ENCODE measurements around the gene ZBTB20.
"Not testable (repeated sequence)": the region's sequence is repeated elsewhere in the genome, so short reads cannot be mapped to it uniquely, and the experiment has no call there.

ZBTB20 gene

DNA sequence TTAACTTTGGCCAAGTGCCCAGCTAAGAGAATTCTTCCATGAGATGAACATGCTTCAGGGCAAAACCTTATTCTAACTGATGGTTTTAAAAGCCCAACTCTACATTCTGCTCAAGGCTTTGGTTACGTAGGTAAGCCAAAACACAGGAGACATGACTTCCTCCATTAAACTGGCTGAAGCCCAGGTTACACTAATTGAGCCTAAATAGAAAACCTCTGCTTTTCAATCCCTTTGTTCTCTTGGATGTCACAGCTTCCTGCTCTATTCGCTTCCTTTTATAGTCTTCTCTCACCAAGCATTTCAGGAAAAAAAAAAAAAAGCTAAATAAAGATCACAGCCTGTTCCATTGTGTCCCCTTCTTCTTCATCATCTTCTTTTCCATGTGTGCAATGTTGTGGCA lies 432.9 kb downstream of the ZBTB20 start:
- no peak for DNase-seq (ENCODE audit: low read depth)

DNA sequence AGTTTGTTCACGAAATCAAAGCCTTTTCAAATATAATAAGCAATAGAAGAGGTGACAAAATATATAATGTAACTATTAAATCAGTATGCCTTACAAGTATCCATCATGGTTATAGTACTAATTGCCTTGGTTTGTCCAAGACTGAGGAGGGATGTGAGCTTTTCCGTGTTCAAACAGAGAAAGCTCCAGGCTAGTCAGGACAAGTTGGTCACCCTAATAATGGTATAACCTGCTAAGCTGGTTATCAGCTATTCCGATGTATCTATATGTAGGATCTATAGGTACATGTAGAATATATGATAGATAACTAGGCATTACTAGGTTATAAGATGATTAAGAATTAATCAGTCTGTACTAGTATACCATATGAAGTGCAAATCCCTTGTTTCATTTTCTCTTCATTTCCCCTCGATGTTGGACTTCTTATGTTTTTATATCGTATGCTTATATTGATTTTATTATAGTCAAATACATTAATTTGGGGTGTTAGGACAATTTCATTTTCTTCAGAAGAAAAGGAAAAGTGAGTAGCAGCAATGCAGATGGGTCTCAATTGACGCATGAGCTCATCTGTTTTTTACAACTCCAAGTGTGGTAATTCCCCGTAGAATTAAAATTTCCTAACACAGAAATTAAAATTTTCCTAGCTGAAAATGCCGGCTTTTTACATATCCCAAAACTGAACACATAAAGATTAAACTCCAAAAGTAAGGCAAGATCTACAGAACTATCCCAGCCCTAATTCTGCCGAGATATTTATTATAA lies 434.2 kb downstream of the ZBTB20 start:
- DNase-seq (ENCODE audit: low read depth): no peak

DNA sequence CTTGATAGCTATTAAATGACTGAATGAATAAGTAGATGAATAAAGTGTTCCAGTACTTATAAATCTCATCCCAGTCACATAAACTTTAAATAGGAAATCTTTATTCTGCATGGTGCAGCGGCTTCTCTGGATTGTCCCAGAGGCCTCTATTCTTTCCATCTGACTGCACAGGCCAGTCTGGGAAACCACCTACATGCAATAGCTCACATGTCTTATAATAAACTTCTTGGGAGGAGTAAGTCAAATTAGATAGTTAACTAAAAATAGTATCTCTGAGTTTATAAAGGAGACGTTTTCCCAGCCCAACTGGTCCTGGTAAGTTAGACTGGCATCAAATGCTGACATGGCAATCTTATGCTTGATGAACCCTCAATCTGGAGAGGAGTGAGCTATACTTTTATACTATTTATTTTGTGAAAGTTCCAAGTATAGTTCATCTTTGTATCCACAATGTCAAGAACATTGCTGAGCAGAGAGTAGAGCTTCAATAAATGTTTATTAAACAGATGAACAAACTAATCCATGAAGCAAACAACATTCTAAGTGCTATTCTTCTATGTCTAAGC lies 435.7 kb downstream of the ZBTB20 start:
- no peak for DNase-seq (ENCODE audit: low read depth)

DNA sequence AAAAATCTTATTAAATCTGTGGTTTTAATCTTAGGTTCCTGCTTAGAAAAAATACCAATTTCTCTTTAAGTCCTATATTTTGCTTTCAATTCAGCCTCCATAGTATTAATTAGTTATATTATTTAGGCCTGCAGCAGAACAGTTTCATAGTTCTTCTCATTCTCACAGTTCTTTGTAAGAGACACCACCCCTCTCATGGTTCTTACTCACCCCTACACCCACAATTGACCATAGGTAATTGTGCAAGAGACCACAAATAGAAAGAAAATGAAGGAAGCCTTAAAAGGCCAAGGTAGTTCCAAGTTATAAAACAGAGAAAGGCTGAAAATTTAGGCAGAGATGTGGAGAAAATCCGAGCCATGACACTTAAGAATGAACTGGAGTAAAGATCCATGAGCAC lies 438.0 kb downstream of the ZBTB20 start:
- DNase-seq (ENCODE audit: low read depth): peak; percentile 46

DNA sequence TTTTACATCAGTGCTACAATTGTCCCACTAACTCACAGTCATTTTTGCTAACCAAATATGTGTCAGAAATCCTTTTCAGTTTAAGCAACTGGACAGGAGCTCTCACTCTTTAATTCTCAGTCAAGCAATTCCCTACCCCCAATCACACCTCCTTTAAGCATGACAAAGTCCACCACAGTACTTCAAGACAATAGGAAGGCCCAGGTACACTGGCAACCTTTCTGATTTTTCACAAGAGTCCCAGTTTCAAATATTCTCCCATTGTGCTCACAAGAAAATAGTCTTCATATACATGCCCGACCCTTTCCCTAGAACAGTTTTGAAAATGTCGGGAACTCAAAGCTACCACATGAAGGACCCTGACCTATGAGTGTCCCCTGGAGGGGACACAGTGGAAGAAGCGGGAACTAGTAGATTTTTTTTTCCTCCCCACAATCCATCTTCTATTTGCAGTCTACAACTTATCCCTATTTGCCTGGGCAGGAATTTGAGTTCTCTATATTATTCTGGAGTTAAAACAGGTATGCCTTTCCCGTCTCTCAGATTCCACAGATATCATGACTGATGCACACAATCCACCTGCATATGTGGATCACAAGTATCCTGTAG lies 439.7 kb downstream of the ZBTB20 start:
- no peak for DNase-seq (ENCODE audit: low read depth)

DNA sequence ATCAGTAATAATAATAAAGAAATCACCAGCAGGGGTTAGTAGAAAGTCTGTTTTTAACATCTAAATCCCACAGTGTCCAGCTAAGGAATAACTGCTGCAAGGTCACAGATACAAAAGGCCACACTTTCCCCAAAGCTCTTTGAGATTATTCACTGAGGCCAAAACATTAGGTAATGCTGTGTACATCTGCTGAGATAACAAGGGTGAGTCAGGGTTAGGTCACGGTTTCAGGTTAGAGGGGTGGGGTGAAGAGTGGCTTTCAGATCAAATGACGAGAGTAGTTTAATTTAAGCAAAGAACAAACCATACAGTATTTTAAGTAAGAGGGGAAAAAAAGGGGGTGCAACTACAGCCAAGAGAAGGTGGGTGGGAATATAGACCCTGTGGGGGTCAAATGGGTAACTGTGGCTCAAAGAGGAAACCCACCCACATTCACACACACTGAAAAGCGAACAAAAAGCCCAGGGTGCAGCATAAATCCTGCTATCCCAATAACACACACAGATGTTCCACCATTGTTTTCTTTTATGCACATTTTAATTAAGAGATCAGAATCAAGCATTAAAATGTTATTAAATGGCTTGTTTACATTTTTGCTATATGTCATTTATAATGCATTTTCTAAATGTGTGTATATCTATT lies 440.4 kb downstream of the ZBTB20 start:
- DNase-seq (ENCODE audit: low read depth): peak; percentile 48

DNA sequence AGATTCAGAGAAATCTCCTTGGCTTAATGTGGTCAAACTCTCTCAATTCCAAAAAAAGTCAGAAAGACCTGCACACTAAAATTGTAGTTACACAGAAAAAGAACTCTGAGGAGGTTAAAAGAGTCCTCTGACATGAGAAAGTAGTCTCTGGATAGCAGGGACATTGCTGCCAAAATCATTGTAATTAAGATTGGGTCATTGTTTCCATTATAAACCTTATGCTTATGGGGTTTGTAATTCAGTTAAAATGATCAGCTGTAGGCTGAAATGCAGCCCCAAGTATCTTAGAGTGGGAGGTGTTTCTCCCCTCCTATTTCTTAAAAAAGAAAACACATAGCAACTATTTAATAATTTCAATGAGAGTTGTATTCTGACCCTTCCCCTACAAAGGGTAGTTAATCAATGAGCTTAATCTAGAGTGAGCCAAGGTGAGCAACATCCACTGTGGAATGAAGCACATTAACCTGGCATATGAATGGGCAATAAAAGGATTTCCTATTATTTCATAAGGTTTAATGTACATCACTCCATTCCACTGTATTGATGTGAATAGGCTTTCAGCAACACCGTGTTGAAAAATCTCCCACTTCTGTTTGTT lies 446.4 kb downstream of the ZBTB20 start:
- DNase-seq (ENCODE audit: low read depth): no peak

DNA sequence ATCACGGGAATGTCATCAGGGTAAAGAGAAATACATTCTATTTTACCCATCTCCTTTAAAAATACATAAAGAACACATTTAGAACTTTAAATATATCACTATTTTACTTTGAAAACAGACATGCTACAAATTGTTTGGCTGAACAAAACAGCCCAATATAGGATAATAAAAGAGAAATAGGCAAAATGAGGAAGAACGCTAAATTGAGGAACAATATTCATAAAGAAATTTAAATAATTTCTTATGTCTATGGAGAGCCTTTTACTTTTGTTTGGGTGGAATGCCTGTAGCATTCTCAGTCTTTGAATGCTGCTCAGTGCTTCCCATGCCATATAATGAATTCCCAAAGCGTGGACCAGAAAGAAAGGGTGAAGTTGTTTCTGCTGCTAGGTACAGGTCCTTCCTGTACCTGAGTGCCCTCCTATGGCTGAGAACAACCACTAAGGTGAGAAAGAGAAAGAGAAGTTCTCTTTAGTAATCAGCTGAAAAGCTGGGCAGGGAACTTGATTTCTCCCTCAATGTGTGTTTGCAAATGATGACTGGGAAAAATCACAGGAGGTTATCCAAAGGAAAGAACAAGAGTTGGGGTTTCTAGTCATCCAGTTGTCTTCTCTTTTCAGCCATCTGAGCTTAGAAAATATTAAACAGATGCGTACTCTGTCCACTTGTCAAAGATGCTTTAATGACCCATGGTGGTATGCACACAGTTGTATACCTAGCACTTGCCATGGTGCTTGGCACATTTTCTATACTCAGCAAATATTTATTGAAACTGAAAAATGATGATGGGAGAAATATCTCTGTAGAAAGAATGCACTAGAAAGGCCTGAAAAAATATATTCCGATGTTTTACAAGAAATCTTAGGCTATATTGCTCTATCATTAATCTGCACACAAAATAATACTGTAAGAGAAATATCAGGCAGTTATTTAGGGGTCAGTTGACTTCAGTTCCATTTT lies 448.7 kb downstream of the ZBTB20 start:
- no peak for DNase-seq (ENCODE audit: low read depth)

DNA sequence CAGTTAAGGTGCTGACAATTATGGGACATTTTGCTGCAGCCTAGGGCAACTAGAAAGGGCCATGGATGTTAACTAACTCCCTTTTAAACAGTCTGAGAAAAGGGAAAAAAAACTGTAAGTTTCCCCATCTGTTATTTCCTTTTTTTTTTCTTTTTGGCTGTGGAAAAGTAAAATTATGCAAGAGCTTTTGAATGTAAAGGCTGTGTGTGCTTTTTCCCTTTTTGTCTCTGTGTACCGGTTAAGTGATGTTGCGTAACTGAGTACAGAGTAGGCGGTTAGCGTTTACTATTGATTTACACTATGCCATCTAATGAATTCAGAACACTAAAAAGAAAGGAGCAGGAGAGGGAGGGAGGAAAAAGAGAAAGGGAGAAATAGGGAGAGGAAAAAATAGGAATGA lies 449.7 kb downstream of the ZBTB20 start:
- DNase-seq (ENCODE audit: low read depth): no peak

DNA sequence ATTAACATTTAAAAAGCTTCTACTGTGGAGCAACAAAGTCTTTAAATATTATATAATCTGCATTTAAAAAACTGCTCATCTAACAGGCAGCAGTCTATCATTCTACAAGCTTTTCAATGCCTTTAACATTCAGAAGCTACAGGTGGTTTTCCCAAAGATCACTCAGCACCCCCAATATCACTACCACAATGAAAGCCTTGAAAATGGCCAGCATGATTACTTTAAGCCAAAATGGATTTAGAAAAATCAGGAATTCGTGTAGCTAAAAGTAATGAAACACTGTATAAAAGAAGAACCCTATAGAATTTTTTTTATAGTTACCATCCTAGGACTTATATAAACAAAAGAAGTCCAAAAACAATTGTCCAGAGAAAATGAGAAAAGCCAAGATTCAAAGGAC lies 452.8 kb downstream of the ZBTB20 start:
- DNase-seq (ENCODE audit: low read depth): no peak

DNA sequence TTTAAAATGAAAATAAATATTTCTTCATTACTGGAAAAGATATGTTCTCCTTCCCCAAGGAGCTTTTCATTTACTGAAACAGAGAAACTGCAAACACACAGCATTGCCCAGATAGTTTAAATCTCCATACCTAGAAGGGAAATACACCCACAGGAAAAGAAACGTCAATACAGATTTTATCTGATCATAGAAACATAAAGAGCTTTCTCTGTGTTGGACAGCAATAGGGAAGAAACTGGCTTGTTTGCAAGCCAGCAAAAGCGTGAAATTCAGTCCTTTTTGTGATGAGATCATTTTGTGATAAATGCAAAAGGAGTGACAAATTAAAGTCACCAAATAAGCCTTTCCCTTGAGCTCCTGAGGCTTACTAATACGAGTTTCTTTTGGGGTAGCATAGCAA lies 455.2 kb downstream of the ZBTB20 start:
- no peak for DNase-seq (ENCODE audit: low read depth)

DNA sequence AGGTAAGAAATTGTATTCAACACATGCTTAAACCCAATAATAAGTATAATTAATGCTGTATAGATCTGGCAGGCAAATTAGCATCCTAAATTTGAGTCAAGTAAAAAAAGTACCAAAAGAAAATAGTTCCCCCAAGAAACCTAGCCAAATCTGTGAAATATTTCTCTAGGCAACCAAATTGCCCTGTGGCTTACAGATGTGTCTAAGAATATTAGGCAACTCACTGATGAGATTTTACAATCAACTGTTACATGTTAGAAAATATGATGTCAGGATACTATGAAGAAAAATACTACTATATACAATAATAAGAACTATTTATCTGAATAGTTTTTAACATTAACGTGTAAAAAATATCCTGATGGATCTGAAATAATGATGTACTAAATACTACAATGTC lies 456.2 kb downstream of the ZBTB20 start:
- DNase-seq (ENCODE audit: low read depth): no peak

DNA sequence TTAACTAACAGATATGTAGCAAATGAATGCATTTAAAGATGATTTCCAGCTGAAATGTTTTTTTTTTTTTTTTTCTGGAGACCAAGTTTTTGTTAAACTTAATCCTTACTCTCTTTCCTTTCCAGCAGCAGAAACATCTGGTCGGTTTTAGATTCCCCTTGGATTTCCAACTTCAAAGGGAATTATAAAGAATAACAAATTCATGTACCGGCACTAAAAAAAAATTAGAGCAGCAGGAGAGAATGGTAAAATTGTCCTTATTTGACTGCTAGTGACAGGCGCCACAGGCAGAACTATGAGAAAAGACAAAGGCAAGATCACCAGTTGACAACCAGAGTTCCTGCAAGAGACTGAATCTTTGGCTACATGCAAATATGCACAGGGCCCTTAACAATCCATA lies 459.9 kb downstream of the ZBTB20 start:
- no peak for DNase-seq (ENCODE audit: low read depth)

DNA sequence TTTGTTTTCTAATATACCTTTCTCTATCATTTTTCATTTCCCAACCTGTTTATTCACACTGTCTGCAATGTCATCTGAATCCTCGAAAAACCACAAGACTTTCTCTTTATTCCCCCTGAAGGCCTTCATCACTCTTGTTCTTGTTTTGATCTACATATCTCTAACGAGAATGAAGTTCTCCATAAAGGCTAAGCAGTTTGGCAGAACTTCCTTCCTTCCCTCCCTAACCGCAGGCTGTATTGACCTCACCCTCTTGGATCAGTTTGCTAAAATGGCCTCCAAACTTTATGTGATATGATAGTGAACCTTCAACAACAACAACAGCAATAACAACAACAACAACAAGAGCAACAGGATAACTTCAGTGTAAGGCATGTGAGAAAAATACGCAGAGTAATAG lies 460.5 kb downstream of the ZBTB20 start:
- DNase-seq (ENCODE audit: low read depth): no peak

DNA sequence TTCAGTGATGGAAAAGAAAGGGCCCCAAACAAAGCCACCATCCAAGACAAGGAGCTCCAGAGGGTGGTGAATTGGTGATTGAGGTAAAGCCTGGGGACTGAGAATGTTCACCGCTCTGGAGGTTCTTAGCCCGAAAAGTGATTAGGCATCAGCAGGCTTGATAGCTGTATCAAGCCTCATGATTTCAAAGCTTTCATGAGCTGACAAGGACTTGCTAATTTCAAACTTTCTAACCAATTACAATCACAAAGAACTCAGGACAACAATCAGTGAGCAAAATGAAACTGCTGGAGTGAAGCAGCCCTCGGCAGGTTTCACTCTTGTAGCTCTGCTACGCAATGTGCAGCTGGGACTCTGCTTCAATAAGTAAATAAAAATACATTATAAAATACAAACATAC lies 461.9 kb downstream of the ZBTB20 start:
- DNase-seq (ENCODE audit: low read depth): no peak

DNA sequence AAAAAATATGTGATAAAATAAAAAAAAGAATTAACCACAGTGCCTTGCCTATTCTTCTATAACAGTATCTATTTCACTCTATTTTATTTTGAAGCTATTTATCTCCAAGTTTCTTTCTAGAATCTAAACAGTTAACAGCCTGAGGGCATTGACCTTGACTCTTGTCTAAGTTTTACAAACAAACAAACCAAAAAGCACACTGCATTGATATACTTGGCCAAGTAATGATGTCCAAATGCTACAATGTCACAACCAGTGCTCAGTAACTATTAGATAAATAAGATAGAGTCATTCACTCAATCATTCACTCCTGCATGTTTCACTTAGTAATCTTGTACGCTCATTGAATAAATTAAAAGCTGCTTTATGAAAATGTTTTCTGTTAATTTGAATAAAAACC lies 466.8 kb downstream of the ZBTB20 start:
- DNase-seq (ENCODE audit: low read depth): no peak

DNA sequence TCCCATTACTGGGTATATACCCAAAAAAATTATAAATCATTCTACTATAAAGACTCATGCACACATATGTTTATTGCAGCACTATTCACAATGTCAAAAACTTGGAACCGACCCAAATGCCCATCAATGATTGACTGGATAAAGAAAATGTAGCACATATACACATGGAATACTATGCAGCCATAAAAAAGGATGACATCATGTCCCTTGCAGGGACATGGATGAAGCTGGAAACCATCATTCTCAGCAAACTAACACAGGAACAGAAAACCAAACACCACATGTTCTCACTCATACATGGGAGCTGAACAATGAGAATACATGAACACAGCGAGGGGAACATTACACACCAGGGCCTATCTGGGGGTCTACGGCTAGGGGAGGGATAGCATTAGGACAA lies 467.3 kb downstream of the ZBTB20 start:
- not testable (repeated sequence) for DNase-seq (ENCODE audit: low read depth)

DNA sequence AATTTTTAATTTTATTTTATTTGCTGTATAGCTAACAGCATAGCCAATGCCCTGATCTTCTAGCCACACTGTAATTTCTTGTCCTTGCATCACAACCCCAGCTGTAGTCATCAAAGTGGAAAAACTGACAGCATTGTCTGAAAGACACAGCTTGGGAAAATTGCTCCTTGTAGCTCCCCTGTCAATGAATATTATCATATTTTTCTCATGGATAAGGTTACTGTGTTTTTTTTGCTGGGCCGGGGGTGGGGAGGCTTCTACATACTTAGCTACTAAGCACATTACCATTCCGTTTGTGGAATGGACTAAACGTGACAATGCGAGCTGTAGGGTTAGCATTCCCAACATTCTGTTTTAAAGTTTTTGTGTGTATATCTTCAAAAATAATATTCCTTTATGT lies 472.0 kb downstream of the ZBTB20 start:
- no peak for DNase-seq (ENCODE audit: low read depth)

DNA sequence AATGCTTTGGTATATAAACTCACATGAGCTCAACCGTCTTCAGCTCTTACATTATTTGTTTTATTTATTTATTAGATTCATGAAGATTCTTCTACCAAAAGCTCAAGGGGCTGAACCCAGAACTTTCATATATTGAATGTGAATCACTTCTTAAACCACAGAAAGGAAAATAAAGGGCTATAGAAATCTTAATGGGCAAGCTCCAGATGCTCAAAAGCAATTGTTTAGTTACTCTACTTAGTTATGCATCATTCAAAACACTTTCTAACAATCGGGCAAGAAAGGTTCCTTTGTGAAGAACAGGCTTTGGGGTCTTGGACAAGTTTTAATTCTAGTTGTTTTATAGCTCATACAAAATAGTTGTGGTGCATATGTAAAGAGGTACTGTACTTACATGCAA lies 473.1 kb downstream of the ZBTB20 start:
- no peak for DNase-seq (ENCODE audit: low read depth)

DNA sequence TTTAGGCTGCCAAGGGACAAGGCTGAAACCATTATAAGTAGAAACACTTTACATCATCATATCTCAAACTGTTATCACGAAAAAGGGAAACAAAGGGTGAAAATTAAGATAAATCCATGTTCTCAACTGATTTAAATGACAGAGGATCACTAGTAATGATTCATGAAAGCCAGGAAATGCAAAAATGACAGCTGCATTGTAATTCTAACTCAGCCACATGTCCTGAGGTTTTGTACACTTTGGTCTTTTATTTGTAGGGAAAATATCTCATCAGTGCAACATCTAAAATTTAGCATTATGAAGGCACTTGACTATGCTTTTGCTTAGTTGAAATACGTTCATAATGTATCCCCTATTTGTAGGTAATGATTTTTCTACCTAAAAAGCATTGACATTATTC lies 473.6 kb downstream of the ZBTB20 start:
- DNase-seq (ENCODE audit: low read depth): no peak

DNA sequence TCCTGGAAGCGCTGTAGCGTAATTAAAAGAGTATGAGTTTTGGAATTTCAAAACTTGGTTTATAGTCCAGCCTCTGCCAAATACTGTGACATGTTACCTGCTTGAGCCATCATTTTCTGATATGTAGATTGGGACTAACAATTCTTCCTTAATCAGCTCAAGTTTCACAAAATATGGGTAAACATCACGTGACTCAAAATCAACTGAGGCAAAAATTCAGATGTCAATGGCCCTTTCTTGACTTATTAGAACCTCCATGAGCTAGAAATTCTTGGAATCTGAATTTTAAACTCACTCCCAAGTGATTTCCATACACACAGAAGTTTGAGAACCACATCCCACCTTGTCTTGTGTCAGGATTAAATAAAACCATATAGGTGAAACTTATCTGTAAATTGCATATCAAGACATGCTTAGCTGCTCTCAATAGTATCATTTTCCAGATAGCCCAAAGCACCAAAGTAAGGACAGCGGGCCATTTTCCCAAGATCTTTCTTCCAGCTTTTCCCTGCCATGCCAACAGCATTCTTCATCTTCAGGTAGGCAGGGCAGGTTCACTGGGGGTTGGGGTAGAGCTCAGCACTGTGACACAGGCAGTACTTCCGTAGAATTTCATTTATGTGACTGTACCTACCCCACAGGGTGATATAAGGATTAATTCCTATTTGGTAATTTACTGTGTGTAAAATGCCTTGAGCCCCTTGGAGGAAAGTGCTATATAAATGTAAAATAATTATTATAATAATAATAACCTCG lies 474.2 kb downstream of the ZBTB20 start:
- no peak for DNase-seq (ENCODE audit: low read depth)
